GM15510 (cell line): ENCODE data around the gene KCNMA1.

Experiments
- POLR2A ChIP-seq: IDR thresholded peaks from 3 replicates; pipeline ENCODE4 v1.6.1; 2011; ENCODE audit warnings: borderline replicate concordance; ENCODE audit not compliant: insufficient read length; ENCODE audit errors: extremely low read depth

The KCNMA1 gene

DNA sequence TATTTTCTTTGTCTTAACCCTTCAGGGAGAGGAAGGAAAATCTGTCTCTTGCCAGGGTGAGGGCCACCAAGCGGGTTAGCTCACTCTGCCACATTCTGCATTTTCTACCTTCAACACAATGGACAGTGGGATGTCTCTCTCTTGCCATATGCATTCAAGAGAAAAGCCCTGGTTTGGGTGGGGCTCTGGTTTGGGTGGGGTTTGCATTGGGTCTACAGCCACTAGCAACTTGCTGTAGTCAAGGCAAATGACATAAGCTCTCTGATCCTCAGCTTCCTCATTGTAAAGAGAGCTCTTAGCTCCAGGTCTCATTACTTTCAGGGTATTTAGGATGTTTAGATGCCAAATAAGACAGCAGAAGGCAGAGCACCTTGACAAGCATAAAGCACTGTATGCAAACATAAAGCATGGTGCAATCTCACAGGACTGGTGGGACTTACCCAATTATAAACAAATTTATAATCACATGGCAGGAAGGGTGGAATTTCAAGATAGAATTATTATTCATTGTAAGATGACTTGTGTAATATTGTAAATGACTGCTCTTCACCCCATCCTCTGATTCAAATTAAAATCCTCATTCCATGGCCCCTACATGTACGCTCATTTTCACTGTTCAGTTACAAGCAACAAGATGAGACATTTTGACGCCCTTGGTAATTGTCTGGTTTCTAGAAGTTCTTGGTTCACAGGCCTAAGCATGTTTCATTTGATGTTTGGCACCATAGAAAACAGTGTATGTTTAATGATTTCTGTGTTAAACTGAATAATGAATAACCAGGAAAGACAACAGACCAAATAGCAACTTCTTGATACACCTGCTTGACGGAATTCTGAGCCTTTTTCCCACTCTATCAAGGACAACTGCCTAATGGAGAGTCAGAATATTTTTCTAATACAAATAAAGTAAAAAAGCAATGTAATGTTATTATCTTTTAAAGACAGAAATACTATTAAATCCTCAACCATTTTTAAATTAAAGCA, 258.9 kb downstream of the KCNMA1 start:
- TF ChIP-seq POLR2A, result no peak

DNA sequence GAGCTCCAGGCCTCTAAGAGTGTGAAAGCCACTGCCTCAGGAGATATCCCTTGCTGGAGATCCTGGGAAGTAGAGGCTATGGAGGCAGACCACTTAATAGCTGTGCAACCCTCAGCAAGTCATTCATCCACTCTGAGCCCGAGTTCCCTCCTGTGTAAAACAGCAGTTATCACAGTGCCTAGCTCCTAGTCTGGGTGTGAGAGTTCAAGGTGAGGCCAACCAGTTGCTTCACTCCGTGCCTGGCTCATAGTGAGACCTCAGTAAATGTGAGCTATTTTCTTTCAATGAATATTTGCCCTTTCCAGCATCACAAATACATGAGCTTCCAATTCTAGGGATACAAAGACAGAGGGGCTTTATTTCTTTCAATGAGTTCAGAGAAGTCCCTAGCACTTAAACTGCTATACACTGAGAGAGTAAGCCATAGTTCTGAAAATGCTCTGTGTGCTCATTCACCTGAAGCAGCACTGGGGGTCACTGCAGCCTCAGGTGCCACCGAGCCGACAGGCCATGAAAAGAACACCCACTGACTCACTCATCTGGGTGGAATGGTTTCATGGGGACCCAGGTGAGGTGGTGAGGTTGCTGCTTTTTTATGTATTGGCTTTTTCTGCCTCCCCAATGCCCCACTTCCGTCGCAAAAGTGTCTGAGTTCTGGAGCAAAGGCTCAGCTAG, 259.8 kb downstream of the KCNMA1 start:
- no peak for TF ChIP-seq POLR2A

- TF ChIP-seq POLR2A, result no peak
Measured at GRCh38 chr10:77377034-77377433, 260.6 kb downstream of the KCNMA1 start.

DNA sequence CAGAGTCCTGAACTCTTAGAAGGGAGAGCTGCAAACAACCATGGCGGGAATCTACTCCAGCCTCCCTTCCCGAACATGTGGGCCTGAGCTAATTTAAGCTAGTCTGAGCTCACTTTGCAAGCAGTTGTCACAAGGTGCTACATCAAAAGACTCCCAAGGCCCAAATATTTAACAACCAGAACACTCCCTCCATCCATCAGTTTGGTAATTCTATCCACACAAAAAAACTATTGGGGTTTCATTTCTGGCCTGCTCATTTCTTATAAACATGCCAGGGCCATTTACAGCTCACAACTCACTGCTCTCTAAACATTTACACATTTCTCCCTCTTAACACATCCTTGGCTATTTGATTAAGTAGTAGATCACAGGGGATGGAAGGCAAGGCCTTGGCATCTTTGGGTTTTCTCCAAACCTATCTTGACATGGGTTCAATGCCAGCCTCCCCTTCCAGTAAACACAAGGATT, 263.4 kb downstream of the KCNMA1 start:
- no peak for TF ChIP-seq POLR2A

DNA sequence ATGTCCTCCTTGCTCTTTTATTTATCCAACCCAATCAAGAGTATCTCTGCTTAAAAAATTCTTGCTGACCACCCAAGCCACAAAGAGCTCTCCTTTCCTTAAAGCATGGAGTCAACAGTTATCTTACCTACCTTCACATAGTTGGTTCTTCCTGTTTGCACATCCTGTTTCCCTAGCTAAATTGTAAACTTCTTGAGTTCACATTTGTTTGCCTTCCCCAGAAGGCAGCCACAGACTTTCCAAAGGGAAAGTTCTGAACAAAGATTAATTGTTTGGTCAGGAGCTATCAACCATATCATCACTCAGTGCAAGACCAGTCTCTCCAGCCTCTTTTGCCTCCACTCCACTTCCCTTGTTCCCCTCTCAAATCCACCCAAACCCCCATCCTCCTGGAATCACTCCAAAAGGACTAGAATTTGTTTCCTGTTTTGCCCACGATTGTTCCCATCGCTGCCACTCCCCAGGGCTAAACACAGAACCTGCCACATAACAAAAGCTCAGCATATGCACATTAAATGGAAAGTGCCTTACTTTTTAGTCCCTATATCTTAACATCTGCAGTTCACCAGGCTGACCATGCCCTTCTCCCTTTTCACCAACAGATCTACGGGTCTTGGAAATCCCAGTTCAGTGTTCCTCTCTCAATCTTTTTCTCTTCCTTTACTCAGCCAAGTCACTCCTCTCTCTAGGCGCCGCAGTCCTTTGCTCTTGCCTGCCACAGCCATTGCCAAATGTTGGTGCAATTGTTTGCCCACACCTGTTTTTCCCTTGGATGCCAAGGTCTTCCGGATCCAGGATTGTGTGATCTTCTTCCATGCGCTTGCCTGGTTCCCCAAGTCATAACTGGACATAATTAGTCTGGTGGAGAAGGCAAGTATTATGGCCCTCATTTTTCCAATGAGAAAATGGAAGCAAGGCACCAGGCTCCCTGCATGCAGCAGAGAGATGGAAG, 265.5 kb downstream of the KCNMA1 start:
- no peak for TF ChIP-seq POLR2A

- no peak for TF ChIP-seq POLR2A
Measured at GRCh38 chr10:77371421-77371820, 266.2 kb downstream of the KCNMA1 start.

GRCh38 chr10:77368006-77368405, 269.6 kb downstream of the KCNMA1 start:
- TF ChIP-seq POLR2A, result no peak

GRCh38 chr10:77363210-77363609, 274.4 kb downstream of the KCNMA1 start:
- TF ChIP-seq POLR2A, result no peak

DNA sequence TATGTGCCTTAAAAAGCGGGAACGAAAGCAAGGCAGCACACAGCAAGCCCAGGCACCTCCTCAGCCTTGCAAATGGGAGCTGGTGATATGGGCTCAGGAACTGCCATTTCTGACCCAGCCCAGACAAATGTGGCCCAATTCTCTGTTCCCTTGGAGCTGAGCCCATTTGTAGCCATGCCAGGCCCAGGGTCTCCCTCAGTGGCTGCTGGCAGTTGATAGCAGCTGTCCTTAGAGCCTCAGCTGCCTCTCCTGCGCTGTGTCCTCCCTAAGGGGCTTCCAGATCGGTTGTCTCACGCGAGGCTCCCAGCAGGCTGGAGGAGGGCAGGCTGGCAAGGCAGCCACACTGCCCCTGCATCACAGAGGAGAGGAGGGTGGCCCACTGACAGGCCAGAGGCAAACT, 275.8 kb downstream of the KCNMA1 start:
- TF ChIP-seq POLR2A, result no peak

DNA sequence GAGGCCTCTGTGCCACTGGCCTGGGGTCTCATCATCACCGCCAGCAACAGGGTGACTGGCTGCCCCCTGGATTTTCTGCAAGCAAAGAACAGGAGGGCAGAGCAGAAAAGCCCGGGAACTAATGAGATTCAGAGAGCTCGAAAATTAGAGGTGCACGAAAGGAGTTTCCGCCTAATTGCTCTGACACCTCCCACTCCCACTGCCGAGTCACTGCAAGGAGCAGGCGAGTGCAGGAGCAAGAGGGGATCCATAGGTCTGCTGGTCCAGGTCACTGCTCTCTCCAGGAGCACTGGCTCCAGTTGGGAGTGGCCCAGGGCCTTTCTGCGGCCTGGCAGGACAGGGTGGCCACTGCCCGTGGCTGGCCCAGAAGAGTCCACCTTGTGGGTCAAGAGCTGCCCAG, 276.2 kb downstream of the KCNMA1 start:
- TF ChIP-seq POLR2A, result no peak

GRCh38 chr10:77360835-77361234, 276.8 kb downstream of the KCNMA1 start:
- TF ChIP-seq POLR2A, result no peak

GRCh38 chr10:77359950-77360520, 277.6 kb downstream of the KCNMA1 start:
- no peak for TF ChIP-seq POLR2A

- TF ChIP-seq POLR2A, result no peak
Measured at GRCh38 chr10:77359287-77359691, 278.3 kb downstream of the KCNMA1 start.

- no peak for TF ChIP-seq POLR2A
Measured at GRCh38 chr10:77358656-77359055, 279.0 kb downstream of the KCNMA1 start.
